Liver (tissue), 9 donors: ENCODE measurements around the gene RAB7A. TPM values are rescaled to one million over a fixed set of nuclear protein-coding genes. Genes with fewer than 3 reads are reported as not detected.
"Not testable (repeated sequence)": the region's sequence is repeated elsewhere in the genome, so short reads cannot be mapped to it uniquely, and the experiment has no call there.

Experiments used
- DNase-seq: peaks from one replicate; pipeline ENCODE4 v3.0.0-alpha.2; 2017; ENCODE audit warnings: low spot score
- H3K27ac ChIP-seq, 2 donors: one replicate each; pipeline ENCODE4 v1.7.0; 2013; ENCODE audit warnings: inconsistent platforms in 2 of 2, low read length in 2 of 2, control low read depth in 1 of 2, low read depth in 1 of 2, mild to moderate bottlenecking in 1 of 2
- H3K27me3 ChIP-seq, 4 donors: one replicate each; pipeline versions ENCODE4 v1.6.1 to v1.7.0; 2013; ENCODE audit warnings: low read length in 3 of 4, inconsistent platforms in 1 of 4, mild to moderate bottlenecking in 1 of 4, moderate library complexity in 1 of 4; ENCODE audit not compliant: control insufficient read depth in 4 of 4, insufficient read depth in 4 of 4
- H3K36me3 ChIP-seq, 4 donors: one replicate each; pipeline versions ENCODE4 v1.6.1 to v1.7.0; 2013; ENCODE audit warnings: low read length in 3 of 4, mild to moderate bottlenecking in 3 of 4, low read depth in 1 of 4, moderate library complexity in 1 of 4; ENCODE audit not compliant: control insufficient read depth in 4 of 4, insufficient read depth in 3 of 4
- H3K4me1 ChIP-seq, 4 donors: one replicate each; pipeline versions ENCODE4 v1.6.1 to v1.7.0; 2013; ENCODE audit warnings: low read length in 3 of 4, mild to moderate bottlenecking in 3 of 4, moderate library complexity in 1 of 4; ENCODE audit not compliant: control insufficient read depth in 4 of 4, insufficient read depth in 4 of 4
- H3K4me3 ChIP-seq, 3 donors: one replicate each; pipeline versions ENCODE4 v1.6.1 to v1.7.0; 2013; ENCODE audit warnings: low read length in 3 of 3, control low read depth in 1 of 3, low read depth in 1 of 3, mild to moderate bottlenecking in 1 of 3
- H3K9ac ChIP-seq, 2 donors: one replicate each; pipeline ENCODE4 v1.7.0; 2013; ENCODE audit warnings: low read length in 2 of 2, mild to moderate bottlenecking in 2 of 2, moderate library complexity in 2 of 2, control low read depth in 1 of 2, low read depth in 1 of 2
- H3K9me3 ChIP-seq, 4 donors: one replicate each; pipeline versions ENCODE4 v1.6.1 to v1.7.0; 2013; ENCODE audit warnings: low read length in 3 of 4; ENCODE audit not compliant: control insufficient read depth in 4 of 4
- ATF3 ChIP-seq: IDR thresholded peaks from 2 replicates; pipeline ENCODE4 v1.6.1; 2016; ENCODE audit warnings: antibody characterized with exemption
- CTCF ChIP-seq: fragments of 150-350 bp; IDR thresholded peaks from 2 replicates; pipeline ENCODE4 v1.5.1; 2017; ENCODE audit warnings: improper control_type of control experiment, low read depth, low read length; ENCODE audit not compliant: missing input control
- FOXA2 ChIP-seq: IDR thresholded peaks from 2 replicates; pipeline ENCODE4 v1.6.1; 2016; ENCODE audit warnings: antibody characterized with exemption
- HNF4A ChIP-seq, 2 donors: conservative IDR thresholded peaks; 2 replicates each; pipeline ENCODE4 v1.6.1; 2016; ENCODE audit warnings: antibody characterized with exemption in 2 of 2, mild to moderate bottlenecking in 2 of 2
- HNF4G ChIP-seq: IDR thresholded peaks from 2 replicates; pipeline ENCODE4 v1.6.1; 2016; ENCODE audit warnings: antibody characterized with exemption
- JUND ChIP-seq, 2 donors: IDR thresholded peaks; 2 replicates each; pipeline ENCODE4 v1.6.1; 2016; ENCODE audit warnings: antibody characterized with exemption in 2 of 2
- RXRA ChIP-seq, 2 donors: IDR thresholded peaks; 2 replicates each; pipeline ENCODE4 v1.6.1; 2017 to 2018; ENCODE audit warnings: antibody characterized with exemption in 2 of 2, mild to moderate bottlenecking in 1 of 2
- WGBS: extraction: QIAGEN DNeasy Blood & Tissue Kit; methylation state at CpG from one replicate; pipeline ENCODE4 v1.1.7; 2013; 5-methylcytosine and 5-hydroxymethylcytosine counted together
- polyA plus RNA-seq, 2 donors: library from polyadenylated mRNA; stranded (reverse) in 1 of 2; unstranded in 1 of 2; fragments of 200-250 nt in 1 of 2; fragments of >200 nt in 1 of 2; fragmentation: Nextera tagmentation in 1 of 2; extraction: Ambion mirVana in 1 of 2; gene quantifications; one replicate each; pipeline versions ENCODE4 v1.2.1 to v1.2.3, GENCODE V29; 2013 to 2015
- total RNA-seq, 2 donors: library from RNA; depleted of rRNA; stranded (reverse); fragments of >200 nt; gene quantifications; one replicate each; pipeline ENCODE4 v1.2.3, GENCODE V29; 2014
- TF ChIP-seq, protein P1 (sequence below): IDR thresholded peaks from 2 replicates; pipeline ENCODE4 v1.6.1; 2016; ENCODE audit warnings: antibody characterized with exemption
- donor health status: healthy.
- donor health status: healthy.
- donor health status: healthy.
- donor health status: healthy.
- donor health status: healthy.

RAB7A gene
- total and polyA plus RNA-seq, 4 donors = 34.6 to 90.6 (median 63.4) TPM

DNA sequence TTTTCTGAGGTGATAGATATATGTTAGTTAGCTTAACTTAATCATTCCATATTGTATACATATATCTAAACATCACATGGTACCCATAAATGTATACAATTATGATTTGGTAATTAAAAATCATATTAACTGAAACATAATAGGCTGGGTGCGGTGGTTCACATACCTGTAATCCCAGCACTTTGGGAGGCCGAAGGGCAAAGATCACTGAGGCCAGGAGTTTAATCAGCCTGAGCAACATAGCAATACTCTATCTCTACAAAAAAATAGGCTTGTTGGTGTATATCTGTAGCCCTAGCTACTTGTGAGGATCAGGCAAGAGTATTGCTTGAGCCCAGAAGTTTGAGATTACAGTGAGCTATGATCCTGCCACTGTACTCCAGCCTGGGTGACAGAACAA lies 20.9 kb downstream of the RAB7A start:
- Histone ChIP-seq H3K9ac (no peak overlapping the region), H3K27ac (no peak overlapping the region), H3K4me1 (peaks cover 2 to 14% (median 5%) of the 10 kb centered on the region in 4 donors), H3K9me3 (no peaks in the 10 kb centered on the region), H3K4me3 (no peak overlapping the region), H3K27me3 (no peaks in the 10 kb centered on the region), H3K36me3 (peaks cover 0 to 6% (median 4%) of the 10 kb centered on the region in 4 donors)
- TF ChIP-seq, protein P1, sequence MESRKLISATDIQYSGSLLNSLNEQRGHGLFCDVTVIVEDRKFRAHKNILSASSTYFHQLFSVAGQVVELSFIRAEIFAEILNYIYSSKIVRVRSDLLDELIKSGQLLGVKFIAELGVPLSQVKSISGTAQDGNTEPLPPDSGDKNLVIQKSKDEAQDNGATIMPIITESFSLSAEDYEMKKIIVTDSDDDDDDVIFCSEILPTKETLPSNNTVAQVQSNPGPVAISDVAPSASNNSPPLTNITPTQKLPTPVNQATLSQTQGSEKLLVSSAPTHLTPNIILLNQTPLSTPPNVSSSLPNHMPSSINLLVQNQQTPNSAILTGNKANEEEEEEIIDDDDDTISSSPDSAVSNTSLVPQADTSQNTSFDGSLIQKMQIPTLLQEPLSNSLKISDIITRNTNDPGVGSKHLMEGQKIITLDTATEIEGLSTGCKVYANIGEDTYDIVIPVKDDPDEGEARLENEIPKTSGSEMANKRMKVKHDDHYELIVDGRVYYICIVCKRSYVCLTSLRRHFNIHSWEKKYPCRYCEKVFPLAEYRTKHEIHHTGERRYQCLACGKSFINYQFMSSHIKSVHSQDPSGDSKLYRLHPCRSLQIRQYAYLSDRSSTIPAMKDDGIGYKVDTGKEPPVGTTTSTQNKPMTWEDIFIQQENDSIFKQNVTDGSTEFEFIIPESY = no peak
- peak; percentile 26 to 34 for TF ChIP-seq HNF4A (conservative IDR thresholded peaks at IDR 0.05)
- DNase-seq = no peak
- 63% methylated on average over 2 of the region's 2 CpGs for WGBS

GRCh38 chr3:128748557-128748956 lies 22.6 kb downstream of the RAB7A start:
- 79% methylated on average over 4 of the region's 4 CpGs for WGBS
- Histone ChIP-seq H3K36me3 (peaks cover 0 to 2% (median under 1%) of the 10 kb centered on the region in 4 donors), H3K9ac (no peak overlapping the region), H3K9me3 (no peaks in the 10 kb centered on the region), H3K27ac (no peak overlapping the region), H3K4me1 (peaks cover 2 to 14% (median 5%) of the 10 kb centered on the region in 4 donors), H3K4me3 (no peak overlapping the region), H3K27me3 (no peaks in the 10 kb centered on the region)
- TF ChIP-seq HNF4G = no peak
- no peak for TF ChIP-seq CTCF
- no peak for TF ChIP-seq HNF4A (conservative IDR thresholded peaks at IDR 0.05)
- TF ChIP-seq ATF3 = no peak
- TF ChIP-seq JUND (IDR thresholded peaks at IDR 0.05) = no peak
- DNase-seq = no peak

GRCh38 chr3:128749035-128749434 lies 23.1 kb downstream of the RAB7A start:
- H3K36me3 ChIP-seq = no peaks in the 10 kb centered on the region
- TF ChIP-seq FOXA2 (no peak), ATF3 (no peak), RXRA (IDR thresholded peaks at IDR 0.05) (no peak)
- no peaks in the 10 kb centered on the region for H3K9me3 ChIP-seq
- DNase-seq = no peak
- H3K4me3 ChIP-seq = no peak overlapping the region
- H3K27ac ChIP-seq = no peak overlapping the region
- peaks cover 2 to 14% (median 5%) of the 10 kb centered on the region in 4 donors for H3K4me1 ChIP-seq
- H3K27me3 ChIP-seq = no peaks in the 10 kb centered on the region
- no peak overlapping the region for H3K9ac ChIP-seq

DNA sequence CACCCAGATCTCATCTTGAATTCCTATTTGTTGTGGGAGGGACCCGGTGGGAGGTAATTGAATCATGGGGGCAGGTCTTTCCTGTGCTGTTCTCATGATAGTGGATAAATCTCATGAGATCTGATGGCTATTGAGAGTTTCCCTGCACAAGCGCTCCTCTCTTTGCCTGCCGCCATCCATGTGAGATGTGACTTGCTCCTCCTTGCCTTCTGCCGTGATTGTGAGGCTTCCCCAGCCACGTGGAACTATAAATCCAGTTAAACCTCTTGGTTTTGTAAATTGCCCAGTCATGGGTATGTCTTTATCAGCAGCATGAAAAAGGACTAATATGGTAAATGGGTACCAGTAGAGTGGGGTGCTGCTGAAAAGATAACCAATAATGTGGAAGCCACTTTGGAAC lies 23.6 kb downstream of the RAB7A start:
- H3K4me3 ChIP-seq, H3K9me3 ChIP-seq, H3K27me3 ChIP-seq, H3K9ac ChIP-seq, DNase-seq, H3K36me3 ChIP-seq, H3K27ac ChIP-seq: not testable (repeated sequence)
- H3K4me1 ChIP-seq = peaks cover 2 to 14% (median 5%) of the 10 kb centered on the region in 4 donors
- 95% methylated on average over 5 of the region's 5 CpGs for WGBS
